B cell (primary cell): ENCODE data around the gene JPH3. TPM values are rescaled to one million over a fixed set of nuclear protein-coding genes. Genes with fewer than 3 reads are reported as not detected.

Experiments
- ATAC-seq: fragments of 200-7000 bp; cut with Tn5 transposase; one replicate; pipeline ENCODE4 v1.10.0; 2021; ENCODE audit warnings: low read depth, mild to moderate bottlenecking, moderate number of reproducible peaks, moderate library complexity
- CTCF ChIA-PET: fragments of 350-600 bp; sonication (Branson Sonifier 250); formaldehyde crosslinking; loops from one replicate; lab custom pipeline; 2021; ENCODE audit warnings: antibody characterized with exemption, inconsistent platforms; lab: Charles Lee
- POLR2A ChIA-PET: fragments of 350-600 bp; sonication (Branson Sonifier 250); formaldehyde crosslinking; loops from one replicate; lab custom pipeline; 2021; ENCODE audit warnings: antibody characterized with exemption; lab: Charles Lee
- DNase-seq: peaks from one replicate; pipeline ENCODE4 v3.0.0; 2013
- H2AFZ ChIP-seq: 2 replicates; pipeline ENCODE4 v1.6.1; 2012; ENCODE audit warnings: mild to moderate bottlenecking, low read depth, low read length; ENCODE audit not compliant: insufficient read depth, poor library complexity, severe bottlenecking
- H3K27ac ChIP-seq, 2 donors: 1 replicate in 1 of 2; 2 replicates in 1 of 2; pipeline ENCODE4 v1.5.1; 2012 to 2013; ENCODE audit warnings: low read length in 2 of 2, mild to moderate bottlenecking in 2 of 2, moderate library complexity in 1 of 2
- H3K27me3 ChIP-seq, 4 experiments: fragments of 200-600 bp in 1 of 4; sonication (generic) in 1 of 4; replicated peaks in 1 of 4; 1 replicate in 2 of 4; 2 replicates in 2 of 4; pipeline versions ENCODE4 v1.6.1 to v1.7.0; 2013 to 2016; ENCODE audit warnings: low read length in 3 of 4, mild to moderate bottlenecking in 2 of 4, mixed read lengths in 1 of 4, moderate library complexity in 1 of 4; ENCODE audit not compliant: insufficient read depth in 4 of 4, control insufficient read depth in 3 of 4; ENCODE audit errors: control extremely low read depth in 1 of 4
- H3K36me3 ChIP-seq, 2 experiments: replicated peaks in 1 of 2; 1 replicate in 1 of 2; 2 replicates in 1 of 2; pipeline versions ENCODE4 v1.6.1 to v1.7.1; 2013; ENCODE audit warnings: low read length in 1 of 2; ENCODE audit not compliant: insufficient read depth in 2 of 2, control insufficient read depth in 1 of 2; ENCODE audit errors: control extremely low read depth in 1 of 2, extremely low read depth in 1 of 2
- H3K4me1 ChIP-seq, 2 donors: fragments of 200-600 bp in 1 of 2; sonication (generic) in 1 of 2; 1 replicate in 1 of 2; 2 replicates in 1 of 2; pipeline versions ENCODE4 v1.5.1 to v1.6.1; 2013 to 2017; ENCODE audit warnings: low read length in 2 of 2; ENCODE audit not compliant: control insufficient read depth in 2 of 2, insufficient read depth in 2 of 2
- H3K4me2 ChIP-seq: replicated peaks from 2 replicates; pipeline ENCODE3; 2012; ENCODE audit warnings: mild to moderate bottlenecking, low read depth, low read length; ENCODE audit not compliant: poor library complexity, severe bottlenecking
- H3K4me3 ChIP-seq, 5 experiments: fragments of 200-600 bp in 1 of 5; sonication (generic) in 1 of 5; 1 replicate in 3 of 5; 2 replicates in 2 of 5; pipeline versions ENCODE4 v1.5.1 to v1.7.0; 2011 to 2016; ENCODE audit warnings: low read length in 4 of 5, mild to moderate bottlenecking in 4 of 5, low read depth in 2 of 5, control low read depth in 1 of 5, moderate library complexity in 1 of 5; ENCODE audit not compliant: insufficient read depth in 1 of 5; ENCODE audit errors: control extremely low read depth in 1 of 5, extremely low read depth in 1 of 5
- H3K79me2 ChIP-seq: fragments of 200-600 bp; sonication (generic); one replicate; pipeline ENCODE4 v1.6.0; 2016; ENCODE audit warnings: low read length; ENCODE audit not compliant: control insufficient read depth, insufficient read depth
- H3K9ac ChIP-seq: fragments of 200-600 bp; sonication (generic); 2 replicates; pipeline ENCODE4 v1.6.1; 2017; ENCODE audit warnings: mild to moderate bottlenecking, low read length, moderate library complexity
- H3K9me3 ChIP-seq, 3 donors: one replicate each; pipeline versions ENCODE4 v1.6.1 to v1.7.1; 2013; ENCODE audit warnings: low read length in 2 of 3; ENCODE audit not compliant: control insufficient read depth in 2 of 3, insufficient read depth in 1 of 3; ENCODE audit errors: control extremely low read depth in 1 of 3
- H4K20me1 ChIP-seq: 2 replicates; pipeline ENCODE4 v1.6.0; 2012; ENCODE audit warnings: mild to moderate bottlenecking, low read length; ENCODE audit not compliant: insufficient read depth, control insufficient read depth, poor library complexity, severe bottlenecking
- H3K27ac Mint-ChIP-seq: one replicate; pipeline ENCODE4 v1.8.0; 2021; ENCODE audit warnings: mixed read lengths
- H3K27me3 Mint-ChIP-seq: one replicate; pipeline ENCODE4 v1.8.0; 2021; ENCODE audit warnings: mixed read lengths
- H3K4me1 Mint-ChIP-seq: one replicate; pipeline ENCODE4 v1.8.0; 2021; ENCODE audit warnings: mixed read lengths
- H3K4me3 Mint-ChIP-seq: one replicate; pipeline ENCODE4 v1.8.0; 2021; ENCODE audit warnings: mixed read lengths
- H3K9me3 Mint-ChIP-seq: one replicate; pipeline ENCODE4 v1.8.0; 2022; ENCODE audit warnings: mixed read lengths; ENCODE audit not compliant: insufficient read depth
- EZH2 ChIP-seq: IDR thresholded peaks from 2 replicates; pipeline ENCODE4 v1.6.1; 2012; ENCODE audit warnings: borderline replicate concordance, low read depth, mild to moderate bottlenecking, moderate library complexity, low read length; ENCODE audit not compliant: insufficient read depth, poor library complexity, severe bottlenecking
- WGBS: methylation state at CpG from one replicate; pipeline ENCODE4 v1.1.5; 2013; ENCODE audit warnings: missing lambda C conversion rate; ENCODE audit not compliant: insufficient coverage; 5-methylcytosine and 5-hydroxymethylcytosine counted together
- intact Hi-C: fragments of 100-400 bp; cut with micrococcal nuclease; formaldehyde crosslinking; loops from one replicate; pipeline ENCODE4 v1.10.0; 2022
- polyA plus RNA-seq: library from polyadenylated mRNA; depleted of rRNA; stranded (reverse); fragments of >200 nt; gene quantifications from 2 replicates; pipeline ENCODE4 v1.2.3, GENCODE V29; 2012
- total RNA-seq, 2 donors: library from RNA; stranded (reverse); fragments of 120-200 nt in 1 of 2; gene quantifications; 1 replicate in 1 of 2; 2 replicates in 1 of 2; pipeline versions ENCODE4 v1.2.3 to v1.2.4, GENCODE V29; 2013 to 2022
- TF ChIP-seq, protein P1 (sequence below): fragments of 200-600 bp; IDR thresholded peaks from one replicate; pipeline ENCODE4 v1.8.0; 2022; ENCODE audit warnings: antibody characterized with exemption, mild to moderate bottlenecking

Gene JPH3
- total and polyA plus RNA-seq, 2 donors (not counting 1 experiment from before 2014, with no cell fraction given), result not detected

DNA sequence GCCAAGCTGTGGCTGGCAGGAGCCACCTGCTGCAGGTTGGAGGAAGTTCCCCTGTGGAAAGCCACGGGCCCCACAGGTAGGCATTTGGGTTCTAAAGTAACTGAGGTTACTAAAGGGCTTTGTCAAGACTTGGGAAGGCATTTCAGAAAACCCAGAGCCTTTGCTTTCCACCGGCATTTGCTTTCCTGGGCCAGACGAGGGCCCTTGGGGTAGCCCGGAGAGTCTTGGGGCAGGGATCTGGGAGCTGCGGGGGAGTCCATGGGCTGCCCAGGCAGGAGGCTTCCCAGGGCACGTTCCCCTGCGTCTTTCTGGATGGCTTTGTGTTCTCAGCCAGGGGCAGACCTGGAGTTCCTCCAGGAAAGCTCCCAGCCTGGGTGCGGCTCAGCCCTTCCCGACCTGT lies 43.5 kb downstream of the JPH3 start:
- DNase-seq, result no peak
- Histone ChIP-seq H4K20me1 (no peaks in the 10 kb centered on the region), H3K4me1 (no peaks in the 10 kb centered on the region), H3K27me3 (peaks cover 0 to 6% (median 0%) of the 10 kb centered on the region in 4 experiments), H2AFZ (no peak overlapping the region), H3K79me2 (no peaks in the 10 kb centered on the region), H3K9me3 (peaks cover 0 to 7% (median 0%) of the 10 kb centered on the region in 3 donors), H3K4me2 (no peak overlapping the region), H3K36me3 (no peaks in the 10 kb centered on the region), H3K4me3 (no peak overlapping the region), H3K9ac (no peak overlapping the region), H3K27ac (no peak overlapping the region)
- Mint-ChIP-seq H3K27me3 (peaks cover 5% of the 10 kb centered on the region), H3K27ac (no peak overlapping the region), H3K4me3 (no peak overlapping the region), H3K9me3 (no peaks in the 10 kb centered on the region), H3K4me1 (no peaks in the 10 kb centered on the region)
- intact Hi-C loops, result no loop called here
- TF ChIP-seq, protein P1, sequence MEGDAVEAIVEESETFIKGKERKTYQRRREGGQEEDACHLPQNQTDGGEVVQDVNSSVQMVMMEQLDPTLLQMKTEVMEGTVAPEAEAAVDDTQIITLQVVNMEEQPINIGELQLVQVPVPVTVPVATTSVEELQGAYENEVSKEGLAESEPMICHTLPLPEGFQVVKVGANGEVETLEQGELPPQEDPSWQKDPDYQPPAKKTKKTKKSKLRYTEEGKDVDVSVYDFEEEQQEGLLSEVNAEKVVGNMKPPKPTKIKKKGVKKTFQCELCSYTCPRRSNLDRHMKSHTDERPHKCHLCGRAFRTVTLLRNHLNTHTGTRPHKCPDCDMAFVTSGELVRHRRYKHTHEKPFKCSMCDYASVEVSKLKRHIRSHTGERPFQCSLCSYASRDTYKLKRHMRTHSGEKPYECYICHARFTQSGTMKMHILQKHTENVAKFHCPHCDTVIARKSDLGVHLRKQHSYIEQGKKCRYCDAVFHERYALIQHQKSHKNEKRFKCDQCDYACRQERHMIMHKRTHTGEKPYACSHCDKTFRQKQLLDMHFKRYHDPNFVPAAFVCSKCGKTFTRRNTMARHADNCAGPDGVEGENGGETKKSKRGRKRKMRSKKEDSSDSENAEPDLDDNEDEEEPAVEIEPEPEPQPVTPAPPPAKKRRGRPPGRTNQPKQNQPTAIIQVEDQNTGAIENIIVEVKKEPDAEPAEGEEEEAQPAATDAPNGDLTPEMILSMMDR, result no peak
- no peak for TF ChIP-seq EZH2
- ChIA-PET CTCF (interaction anchor here (2.6 kb wide), 1 partner anchor 9 kb away, joined by 13 read pairs; no protein-coding TSS in a partner anchor), POLR2A (no interaction called here)
- 92% methylated on average over 9 of the region's 9 CpGs for WGBS
- no peak for ATAC-seq

DNA sequence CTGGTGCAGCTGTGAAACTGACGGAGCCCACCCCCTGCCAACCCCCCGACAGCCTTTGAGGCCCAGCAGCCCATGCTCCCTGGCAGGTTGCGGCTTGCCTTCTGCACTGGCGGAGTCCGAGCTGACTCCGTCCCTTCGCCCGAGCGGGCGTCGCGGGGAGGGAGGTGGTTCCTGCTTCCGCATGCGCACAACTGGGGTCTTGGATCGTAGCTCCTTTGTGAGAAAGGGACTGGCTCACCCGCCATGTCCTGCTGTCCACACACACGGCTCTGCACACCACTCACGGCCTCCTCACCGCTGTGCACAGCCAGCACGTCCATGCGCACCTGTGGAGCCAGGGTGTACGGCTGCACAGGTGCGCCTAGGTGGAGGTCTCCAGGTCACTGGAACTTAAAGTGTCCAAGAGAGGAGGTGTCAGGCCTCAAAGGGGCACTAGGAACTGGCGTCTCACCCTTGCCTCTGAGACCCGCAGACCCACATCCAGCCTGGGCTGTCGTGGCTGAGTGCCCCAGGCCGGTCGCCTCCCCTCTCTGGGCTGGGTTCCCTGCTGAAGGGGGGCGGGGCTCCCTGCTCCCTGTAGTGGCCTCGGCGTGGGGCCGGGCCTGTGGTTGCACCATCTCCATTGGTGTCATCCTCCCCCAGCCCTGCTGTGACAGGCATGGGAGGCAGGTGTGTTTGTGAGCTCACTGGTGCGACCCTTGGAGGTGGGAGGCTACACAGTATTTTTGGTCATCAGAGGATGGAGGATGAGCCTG lies 45.3 kb downstream of the JPH3 start:
- no peaks in the 10 kb centered on the region for H3K9me3 Mint-ChIP-seq
- ChIA-PET CTCF (interaction anchor here (0.6 to 2.6 kb wide), 2 partner anchors 11 kb away, joined by 3 to 13 read pairs; no protein-coding TSS in a partner anchor), POLR2A (no interaction called here)
- Histone ChIP-seq H3K9ac (no peak overlapping the region), H3K4me1 (no peaks in the 10 kb centered on the region), H2AFZ (no peak overlapping the region), H3K79me2 (no peaks in the 10 kb centered on the region), H3K4me2 (no peak overlapping the region), H3K27me3 (peaks cover 0 to 6% (median 0%) of the 10 kb centered on the region in 4 experiments), H3K36me3 (no peaks in the 10 kb centered on the region), H3K9me3 (peaks cover 0 to 7% (median 0%) of the 10 kb centered on the region in 3 donors), H4K20me1 (no peaks in the 10 kb centered on the region), H3K27ac (no peak overlapping the region), H3K4me3 (no peak overlapping the region)
- no peak for ATAC-seq
- peaks cover 8% of the 10 kb centered on the region for H3K27me3 Mint-ChIP-seq
- WGBS, result 89% methylated on average over 31 of the region's 33 CpGs
- no peak for TF ChIP-seq EZH2
- TF ChIP-seq, protein P1, result no peak
- H3K4me1 Mint-ChIP-seq, result no peaks in the 10 kb centered on the region
- no peak overlapping the region for H3K27ac Mint-ChIP-seq
- intact Hi-C loops, result no loop called here
- no peak for DNase-seq
- H3K4me3 Mint-ChIP-seq, result no peak overlapping the region
